Esophagus (tissue), 2 donors: ENCODE measurements around the gene ACRBP. TPM values are rescaled to one million over a fixed set of nuclear protein-coding genes. Genes with fewer than 3 reads are reported as not detected.
A peak's percentile ranks its signal among the peaks of the same experiment; 100 is the strongest.

Source experiments
- H3K27ac ChIP-seq, 2 donors: one replicate each; pipeline ENCODE4 v1.5.1; 2013; ENCODE audit warnings: low read depth in 2 of 2, mild to moderate bottlenecking in 2 of 2, inconsistent platforms in 1 of 2, low read length in 1 of 2, moderate library complexity in 1 of 2
- H3K27me3 ChIP-seq, 2 donors: one replicate each; pipeline ENCODE4 v1.6.1; 2013; ENCODE audit warnings: low read length in 2 of 2, control low read depth in 1 of 2, mild to moderate bottlenecking in 1 of 2; ENCODE audit not compliant: insufficient read depth in 2 of 2, control insufficient read depth in 1 of 2
- H3K36me3 ChIP-seq, 2 donors: one replicate each; pipeline ENCODE4 v1.6.1; 2013; ENCODE audit warnings: low read length in 1 of 2; ENCODE audit not compliant: control insufficient read depth in 2 of 2, insufficient read depth in 2 of 2
- H3K4me1 ChIP-seq, 2 donors: one replicate each; pipeline ENCODE4 v1.6.1; 2013; ENCODE audit warnings: low read length in 1 of 2; ENCODE audit not compliant: control insufficient read depth in 2 of 2, insufficient read depth in 2 of 2
- H3K4me3 ChIP-seq, 2 donors: one replicate each; pipeline ENCODE4 v1.5.1; 2013; ENCODE audit warnings: low read length in 2 of 2, mild to moderate bottlenecking in 2 of 2, low read depth in 1 of 2, moderate library complexity in 1 of 2
- H3K9me3 ChIP-seq, 2 donors: one replicate each; pipeline ENCODE4 v1.6.1; 2013; ENCODE audit warnings: mild to moderate bottlenecking in 2 of 2, low read depth in 1 of 2, low read length in 1 of 2, moderate library complexity in 1 of 2; ENCODE audit not compliant: control insufficient read depth in 2 of 2, insufficient read depth in 1 of 2
- WGBS, 2 donors: extraction: QIAGEN DNeasy Blood & Tissue Kit; methylation state at CpG; one replicate each; pipeline ENCODE4 v1.1.7; 2013; 5-methylcytosine and 5-hydroxymethylcytosine counted together
- polyA plus RNA-seq, 2 donors: library from polyadenylated mRNA; stranded (reverse); fragments of 200-250 nt; gene quantifications; one replicate each; pipeline ENCODE4 v1.2.3, GENCODE V29; 2013
- donor health status: healthy with polysubstance abuse.
- donor health status: Bipolar disorder and iron deficiency.

Gene ACRBP
- polyA plus RNA-seq, 2 donors, result 0.32 to 0.84 TPM

DNA sequence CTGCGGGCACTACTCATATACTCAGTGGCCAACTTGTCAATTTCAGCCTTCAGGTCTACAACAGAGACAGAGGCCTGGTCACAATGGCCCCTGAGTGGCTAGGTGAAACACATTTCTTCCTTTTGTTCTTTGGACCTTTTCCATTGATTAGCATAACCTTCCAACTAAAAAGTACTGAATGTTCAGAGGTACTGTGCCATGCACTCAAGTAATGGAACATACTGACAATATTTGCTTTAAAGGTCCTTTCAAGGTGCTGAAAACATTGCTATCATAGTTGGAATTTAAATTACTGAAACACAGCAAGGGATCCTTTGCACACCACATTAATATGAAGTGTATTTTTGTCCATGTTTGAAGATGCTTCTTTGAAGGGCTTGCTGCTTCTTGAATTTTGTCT, 6.1 kb upstream of the ACRBP start:
- H3K4me3 ChIP-seq, result no peak overlapping the region
- no peaks in the 10 kb centered on the region for H3K27me3 ChIP-seq
- no peaks in the 10 kb centered on the region for H3K4me1 ChIP-seq
- H3K36me3 ChIP-seq, result peaks cover 20% of the 10 kb centered on the region in 2 donors
- WGBS, 2 donors, result 100% methylated on average over 1 of the region's 1 CpG
- H3K9me3 ChIP-seq, result no peaks in the 10 kb centered on the region
- no peak overlapping the region for H3K27ac ChIP-seq

DNA sequence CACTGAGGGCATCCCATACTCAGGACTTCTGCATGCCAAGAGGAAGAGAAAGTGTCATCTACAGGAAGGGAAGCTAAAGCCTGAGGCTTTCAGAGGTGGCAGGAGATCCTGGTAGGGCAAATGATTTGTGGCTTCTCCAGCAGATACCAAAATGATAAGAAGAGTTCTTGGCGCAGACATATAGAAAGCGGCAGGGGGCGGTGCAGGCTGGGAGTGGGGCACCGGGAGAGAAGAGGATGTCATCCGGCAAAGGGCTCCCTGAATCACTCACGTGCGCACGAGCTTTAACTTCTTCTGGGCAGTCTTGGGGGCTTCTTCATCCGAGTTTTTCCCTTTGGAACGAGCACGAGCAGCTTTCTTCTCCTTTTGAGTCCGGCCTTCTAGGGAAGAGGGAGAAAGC, 5.2 kb upstream of the ACRBP start:
- H3K36me3 ChIP-seq, result peaks cover 19 to 20% of the 10 kb centered on the region in 2 donors
- H3K27ac ChIP-seq, result no peak overlapping the region
- H3K27me3 ChIP-seq, result no peaks in the 10 kb centered on the region
- H3K4me3 ChIP-seq, result no peak overlapping the region
- no peaks in the 10 kb centered on the region for H3K9me3 ChIP-seq
- WGBS, 2 donors, result 92 to 94% methylated on average over 11 to 12 of the region's 12 CpGs
- H3K4me1 ChIP-seq, result no peaks in the 10 kb centered on the region

DNA sequence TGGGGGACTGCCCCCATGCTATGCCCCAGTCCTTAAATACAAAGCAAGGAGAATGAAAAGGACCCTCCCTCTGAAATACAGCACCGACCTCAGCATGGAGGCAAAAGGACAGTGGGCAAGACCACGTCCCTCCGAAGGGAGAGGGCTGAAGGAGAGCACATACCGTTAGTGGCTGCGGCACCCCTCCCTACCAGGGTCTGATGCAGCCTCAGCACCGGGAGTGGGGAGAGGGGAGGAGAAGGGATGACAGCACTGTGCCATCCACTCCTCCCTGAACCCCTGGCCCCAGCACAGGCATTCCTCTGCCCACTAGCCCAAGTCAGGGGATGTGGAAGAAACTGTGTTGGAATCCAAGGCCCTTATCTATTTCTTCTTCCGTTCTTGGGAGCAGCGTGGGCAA, 3.6 kb upstream of the ACRBP start:
- Histone ChIP-seq H3K4me3 (no peak overlapping the region), H3K27ac (no peak overlapping the region), H3K4me1 (peaks cover 0 to 11% of the 10 kb centered on the region in 2 donors), H3K9me3 (no peaks in the 10 kb centered on the region), H3K27me3 (no peaks in the 10 kb centered on the region), H3K36me3 (peaks cover 18 to 20% of the 10 kb centered on the region in 2 donors)
- WGBS, 2 donors, result 84 to 85% methylated on average over 8 of the region's 8 CpGs

DNA sequence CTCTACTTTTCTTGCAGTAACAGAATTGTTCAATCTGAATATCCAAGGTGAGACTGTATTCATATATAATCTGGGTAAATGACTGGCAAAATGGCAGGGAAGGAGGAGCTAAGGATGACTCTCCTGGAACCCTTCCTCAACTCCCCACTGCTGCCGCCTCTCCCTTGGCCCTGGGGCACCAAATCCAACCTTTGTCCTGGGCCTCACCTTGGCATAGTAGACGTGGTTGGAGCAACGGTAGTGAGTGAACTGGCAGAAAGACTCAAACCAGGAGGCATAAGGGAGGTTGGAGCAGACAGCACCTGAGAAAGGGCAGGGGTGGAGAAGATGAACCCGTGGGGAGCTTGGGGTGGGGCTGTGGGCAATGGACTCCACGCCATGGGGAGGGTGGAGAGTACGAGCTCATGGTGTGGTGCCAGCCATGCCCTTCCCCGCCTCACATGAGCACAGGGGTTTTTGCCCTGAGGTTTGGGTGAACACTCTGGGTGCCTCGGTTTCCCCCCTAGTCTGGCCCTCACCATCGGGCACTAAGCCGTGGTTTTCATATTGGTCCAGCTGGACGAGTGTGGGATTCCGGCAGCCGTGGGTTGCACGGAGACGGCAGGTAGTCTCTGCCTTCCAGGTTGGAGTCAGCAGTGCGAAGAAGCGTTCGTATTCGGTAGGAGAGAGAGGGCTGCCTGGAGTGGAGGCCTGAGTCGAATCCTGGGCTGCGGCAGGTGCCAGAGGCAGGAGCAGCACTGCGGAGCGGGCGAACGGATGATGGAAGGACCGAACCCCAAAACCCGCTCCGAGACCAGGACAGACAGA, 753 bp downstream of the ACRBP start:
- H3K27me3 ChIP-seq, result no peaks in the 10 kb centered on the region
- no peak overlapping the region for H3K27ac ChIP-seq
- 46 to 55% methylated on average over 28 of the region's 28 CpGs for WGBS, 2 donors
- H3K4me3 ChIP-seq, result peak overlapping the region; percentile 21 to 42
- peaks cover 0 to 8% of the 10 kb centered on the region in 2 donors for H3K9me3 ChIP-seq
- H3K4me1 ChIP-seq, result peaks cover 0 to 11% of the 10 kb centered on the region in 2 donors
- H3K36me3 ChIP-seq, result peaks cover 10 to 12% of the 10 kb centered on the region in 2 donors

DNA sequence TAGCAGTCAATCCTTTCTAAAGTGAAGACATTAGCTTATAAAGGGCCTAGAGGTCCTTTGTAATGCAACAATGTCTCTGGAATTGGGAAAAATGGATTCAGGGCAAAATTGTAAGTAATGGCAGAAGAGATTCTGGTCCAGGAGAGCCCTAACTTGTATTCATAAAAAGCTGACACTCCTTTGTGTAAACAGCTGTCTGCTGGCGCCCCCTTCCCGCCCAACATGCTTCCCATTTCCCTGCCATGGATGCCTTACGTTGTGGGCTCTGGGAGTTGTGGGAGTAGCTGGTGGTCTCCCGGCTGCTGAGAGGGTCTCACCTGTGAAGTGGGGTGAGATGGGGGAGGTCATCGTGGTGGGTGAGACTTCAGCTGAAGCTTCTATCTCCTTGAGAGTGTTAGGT, 2.3 kb downstream of the ACRBP start:
- 42 to 44% methylated on average over 5 of the region's 5 CpGs for WGBS, 2 donors
- no peak overlapping the region for H3K4me3 ChIP-seq
- H3K27ac ChIP-seq, result no peak overlapping the region
- H3K36me3 ChIP-seq, result no peaks in the 10 kb centered on the region
- H3K9me3 ChIP-seq, result peaks cover 0 to 8% of the 10 kb centered on the region in 2 donors
- H3K27me3 ChIP-seq, result no peaks in the 10 kb centered on the region
- H3K4me1 ChIP-seq, result peaks cover 0 to 11% of the 10 kb centered on the region in 2 donors

DNA sequence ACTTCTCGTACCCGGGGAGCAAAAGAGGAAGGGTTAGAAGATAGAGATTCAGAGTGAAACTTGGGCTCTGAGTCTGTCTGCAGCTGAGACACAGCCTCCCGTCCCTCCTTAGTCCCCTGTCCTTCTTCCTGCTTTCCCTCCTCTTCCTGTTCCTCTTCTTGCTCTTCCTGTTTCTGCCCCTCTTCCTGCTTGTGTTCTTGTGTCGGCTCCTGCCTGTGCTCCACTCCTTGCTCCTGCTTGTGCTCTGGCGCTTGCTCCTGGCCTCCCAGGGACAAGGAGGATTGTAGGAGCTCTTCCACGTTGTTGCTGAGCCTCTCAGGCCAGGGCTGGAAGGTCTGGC, 3.0 kb downstream of the ACRBP start:
- no peak overlapping the region for H3K27ac ChIP-seq
- H3K9me3 ChIP-seq, result peaks cover 0 to 8% of the 10 kb centered on the region in 2 donors
- peaks cover 0 to 11% of the 10 kb centered on the region in 2 donors for H3K4me1 ChIP-seq
- no peaks in the 10 kb centered on the region for H3K27me3 ChIP-seq
- WGBS, 2 donors, result 72 to 75% methylated on average over 6 of the region's 6 CpGs
- H3K4me3 ChIP-seq, result no peak overlapping the region
- no peaks in the 10 kb centered on the region for H3K36me3 ChIP-seq

DNA sequence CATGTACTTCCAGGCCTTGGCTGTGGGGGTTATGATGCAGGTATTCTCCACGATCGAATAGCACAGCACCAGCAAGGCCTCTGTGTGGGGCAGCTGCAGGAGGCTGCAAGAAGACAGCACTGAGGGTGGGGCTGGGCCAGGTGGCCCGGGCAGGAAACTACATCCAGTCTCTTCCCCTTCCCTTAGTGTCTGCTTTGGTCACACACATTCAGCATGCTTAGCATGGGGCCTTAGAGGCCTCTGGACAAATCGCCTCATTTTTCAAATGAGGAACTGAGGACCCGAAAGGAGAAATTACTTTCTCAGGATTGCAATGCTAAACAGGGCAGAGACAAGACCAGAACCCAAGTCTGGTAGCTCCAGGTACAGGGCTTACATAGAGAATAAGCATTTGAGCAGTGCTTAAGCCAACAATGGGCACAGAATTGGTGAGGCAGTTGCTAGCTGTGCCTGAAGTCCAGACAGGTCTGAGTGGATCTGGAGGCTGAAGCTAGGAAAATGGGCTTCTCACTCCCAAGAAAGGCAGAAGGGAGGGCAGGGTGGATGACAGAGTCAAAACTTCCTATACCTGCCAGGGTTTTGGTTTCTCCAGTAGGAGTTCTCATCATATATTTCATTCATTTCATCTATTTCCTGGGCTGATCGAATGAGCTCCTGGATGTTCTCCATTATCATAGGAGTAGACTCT, 3.5 kb downstream of the ACRBP start:
- H3K27me3 ChIP-seq, result no peaks in the 10 kb centered on the region
- H3K4me1 ChIP-seq, result peaks cover 0 to 11% of the 10 kb centered on the region in 2 donors
- no peak overlapping the region for H3K4me3 ChIP-seq
- 83 to 85% methylated on average over 6 of the region's 6 CpGs for WGBS, 2 donors
- H3K36me3 ChIP-seq, result no peaks in the 10 kb centered on the region
- H3K9me3 ChIP-seq, result peaks cover 0 to 8% of the 10 kb centered on the region in 2 donors
- no peak overlapping the region for H3K27ac ChIP-seq

DNA sequence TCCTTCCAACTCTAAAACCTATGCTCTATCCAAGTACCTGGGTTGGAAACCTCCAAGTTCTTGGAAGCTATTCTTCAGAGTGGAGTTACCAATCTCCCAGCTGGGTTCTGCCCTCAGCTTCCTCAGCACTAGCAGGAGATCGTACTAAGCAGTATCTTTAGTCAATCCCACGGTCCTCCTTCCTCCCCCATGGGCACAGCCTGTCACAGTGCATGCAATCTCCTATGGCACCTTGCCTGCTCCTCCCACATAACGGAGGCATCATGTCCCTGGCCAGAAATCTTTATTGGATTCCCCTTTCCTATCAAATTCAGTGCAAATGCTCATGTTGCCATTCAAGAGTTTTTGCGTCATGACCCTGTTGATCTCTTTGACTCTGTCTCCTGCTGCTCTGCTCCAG, 6.1 kb downstream of the ACRBP start:
- Histone ChIP-seq H3K4me3 (no peak overlapping the region), H3K9me3 (peaks cover 0 to 8% of the 10 kb centered on the region in 2 donors), H3K27me3 (no peaks in the 10 kb centered on the region), H3K27ac (no peak overlapping the region), H3K4me1 (peaks cover 0 to 9% of the 10 kb centered on the region in 2 donors), H3K36me3 (no peaks in the 10 kb centered on the region)
- 53 to 63% methylated on average over 4 of the region's 4 CpGs for WGBS, 2 donors

DNA sequence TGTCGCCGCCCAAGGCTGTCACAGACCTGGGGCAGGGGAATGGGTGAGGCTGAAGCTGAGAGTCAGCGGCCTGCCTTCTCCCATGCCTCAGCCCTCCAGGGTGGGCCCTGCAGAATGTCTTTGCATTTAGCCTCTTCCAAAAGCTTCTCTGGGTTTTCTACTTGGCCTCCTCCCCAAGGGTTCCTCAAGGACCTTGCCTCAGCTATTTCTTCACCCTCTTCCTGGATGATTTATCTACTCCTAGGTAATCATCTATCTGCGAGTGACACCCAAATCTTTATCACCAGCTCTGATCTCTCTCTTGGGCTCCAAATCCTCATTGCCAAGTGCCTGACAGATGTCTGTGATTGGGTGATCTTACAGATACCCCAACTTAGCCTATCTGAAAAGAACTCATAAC, 6.7 kb downstream of the ACRBP start:
- Histone ChIP-seq H3K4me1 (peaks cover 0 to 9% of the 10 kb centered on the region in 2 donors), H3K4me3 (no peak overlapping the region), H3K27ac (no peak overlapping the region), H3K9me3 (peaks cover 0 to 8% of the 10 kb centered on the region in 2 donors), H3K36me3 (no peaks in the 10 kb centered on the region), H3K27me3 (no peaks in the 10 kb centered on the region)
- WGBS, 2 donors, result 90 to 95% methylated on average over 4 of the region's 4 CpGs
